Neural progenitor cell (in vitro differentiated cells): ENCODE results near the gene FRRS1L. TPM values are rescaled to one million over a fixed set of nuclear protein-coding genes. Genes with fewer than 3 reads are reported as not detected.

Experiments
- DNase-seq: peaks from one replicate; pipeline ENCODE4 v3.0.0-alpha.2; 2016; ENCODE audit warnings: low spot score
- H2AFZ ChIP-seq: fragments of 200-600 bp; sonication (generic); replicated peaks from 2 replicates; pipeline ENCODE4 v1.6.1; 2016; ENCODE audit warnings: antibody characterized with exemption
- H3F3A ChIP-seq: fragments of 200-600 bp; sonication (generic); 2 replicates; pipeline ENCODE4 v1.6.1; 2016; ENCODE audit warnings: antibody characterized with exemption, low read depth
- H3K27ac ChIP-seq: fragments of 200-600 bp; sonication (generic); 2 replicates; pipeline ENCODE4 v1.5.1; 2016; ENCODE audit warnings: mild to moderate bottlenecking
- H3K27me3 ChIP-seq: fragments of 200-600 bp; sonication (generic); 2 replicates; pipeline ENCODE4 v1.6.1; 2016; ENCODE audit warnings: mild to moderate bottlenecking, moderate library complexity
- H3K36me3 ChIP-seq: fragments of 200-600 bp; sonication (generic); 2 replicates; pipeline ENCODE4 v1.5.1; 2016
- H3K4me1 ChIP-seq: fragments of 200-600 bp; sonication (generic); 2 replicates; pipeline ENCODE4 v1.6.1; 2016; ENCODE audit warnings: mixed run types
- H3K4me2 ChIP-seq: fragments of 200-600 bp; sonication (generic); 2 replicates; pipeline ENCODE4 v1.6.1; 2016
- H3K4me3 ChIP-seq: fragments of 200-600 bp; sonication (generic); 2 replicates; pipeline ENCODE4 v1.5.1; 2016
- H3K79me2 ChIP-seq: fragments of 200-600 bp; sonication (generic); 2 replicates; pipeline ENCODE4 v1.6.1; 2016; ENCODE audit warnings: low read depth
- H3K9ac ChIP-seq: fragments of 200-600 bp; sonication (generic); 2 replicates; pipeline ENCODE4 v1.6.1; 2016
- H3K9me3 ChIP-seq: fragments of 200-600 bp; sonication (generic); 2 replicates; pipeline ENCODE4 v1.5.1; 2016; ENCODE audit warnings: low read depth
- H4K20me1 ChIP-seq: fragments of 200-600 bp; sonication (generic); 2 replicates; pipeline ENCODE4 v1.6.1; 2016; ENCODE audit warnings: low read depth
- H3K27ac Mint-ChIP-seq: 3 replicates; pipeline ENCODE4 v1.8.0; 2021; ENCODE audit warnings: mixed read lengths
- H3K27me3 Mint-ChIP-seq: 2 replicates; pipeline ENCODE4 v1.8.0; 2022; ENCODE audit warnings: low read depth, mild to moderate bottlenecking, inconsistent platforms, moderate library complexity, mixed read lengths; ENCODE audit not compliant: insufficient read depth
- H3K36me3 Mint-ChIP-seq: 3 replicates; pipeline ENCODE4 v1.8.0; 2021; ENCODE audit warnings: mixed read lengths
- H3K4me1 Mint-ChIP-seq: 3 replicates; pipeline ENCODE4 v1.8.0; 2021; ENCODE audit warnings: mixed read lengths
- H3K4me3 Mint-ChIP-seq: 3 replicates; pipeline ENCODE4 v1.8.0; 2021; ENCODE audit warnings: mild to moderate bottlenecking, moderate library complexity, mixed read lengths
- H3K9me3 Mint-ChIP-seq: 3 replicates; pipeline ENCODE4 v1.8.0; 2020; ENCODE audit warnings: mixed read lengths
- EZH2 ChIP-seq: fragments of 200-600 bp; sonication (generic); IDR thresholded peaks from 2 replicates; pipeline ENCODE4 v1.6.1; 2017; ENCODE audit warnings: antibody characterized with exemption, mild to moderate bottlenecking, moderate library complexity
- EZH2phosphoT487 ChIP-seq: fragments of 200-600 bp; sonication (generic); IDR thresholded peaks from 2 replicates; pipeline ENCODE4 v1.6.1; 2017; ENCODE audit warnings: antibody characterized with exemption
- total RNA-seq: library from RNA; depleted of rRNA; stranded (reverse); fragments of >200 nt; gene quantifications from 2 replicates; pipeline ENCODE4 v1.2.3, GENCODE V29; 2015; ENCODE audit warnings: low replicate concordance
- TF ChIP-seq, protein P1 (sequence below): fragments of 200-600 bp; sonication (generic); IDR thresholded peaks from 2 replicates; pipeline ENCODE4 v1.5.1; 2017; ENCODE audit warnings: antibody characterized with exemption, mild to moderate bottlenecking

FRRS1L gene
- total RNA-seq, 1 donor from 2014 or later, result 13.3 TPM

DNA sequence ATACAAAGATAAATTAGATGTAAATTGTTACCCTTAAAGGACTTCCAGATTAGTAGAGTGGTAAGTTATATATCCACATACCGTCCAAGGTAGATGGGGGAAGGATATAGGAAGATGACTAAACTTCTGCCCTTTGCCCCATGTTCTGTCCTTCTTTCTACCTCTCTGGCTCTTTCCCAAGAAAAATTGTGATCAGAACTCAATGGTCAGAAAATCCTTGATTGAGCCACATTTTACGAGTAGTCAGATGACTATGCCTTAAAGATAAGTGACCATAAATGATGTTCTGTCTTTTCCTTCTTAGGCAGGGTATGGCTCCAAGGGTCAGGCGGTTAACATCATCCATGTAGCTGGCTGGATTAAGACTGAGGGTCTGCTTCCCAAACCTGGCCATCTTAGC lies 4.4 kb downstream of the FRRS1L start:
- Mint-ChIP-seq H3K4me1 (peaks cover 20% of the 10 kb centered on the region), H3K27me3 (peaks cover 37% of the 10 kb centered on the region), H3K27ac (no peak overlapping the region), H3K4me3 (no peak overlapping the region), H3K36me3 (peaks cover 7% of the 10 kb centered on the region), H3K9me3 (peaks cover 13% of the 10 kb centered on the region)
- TF ChIP-seq EZH2 (no peak), EZH2phosphoT487 (no peak)
- TF ChIP-seq, protein P1, sequence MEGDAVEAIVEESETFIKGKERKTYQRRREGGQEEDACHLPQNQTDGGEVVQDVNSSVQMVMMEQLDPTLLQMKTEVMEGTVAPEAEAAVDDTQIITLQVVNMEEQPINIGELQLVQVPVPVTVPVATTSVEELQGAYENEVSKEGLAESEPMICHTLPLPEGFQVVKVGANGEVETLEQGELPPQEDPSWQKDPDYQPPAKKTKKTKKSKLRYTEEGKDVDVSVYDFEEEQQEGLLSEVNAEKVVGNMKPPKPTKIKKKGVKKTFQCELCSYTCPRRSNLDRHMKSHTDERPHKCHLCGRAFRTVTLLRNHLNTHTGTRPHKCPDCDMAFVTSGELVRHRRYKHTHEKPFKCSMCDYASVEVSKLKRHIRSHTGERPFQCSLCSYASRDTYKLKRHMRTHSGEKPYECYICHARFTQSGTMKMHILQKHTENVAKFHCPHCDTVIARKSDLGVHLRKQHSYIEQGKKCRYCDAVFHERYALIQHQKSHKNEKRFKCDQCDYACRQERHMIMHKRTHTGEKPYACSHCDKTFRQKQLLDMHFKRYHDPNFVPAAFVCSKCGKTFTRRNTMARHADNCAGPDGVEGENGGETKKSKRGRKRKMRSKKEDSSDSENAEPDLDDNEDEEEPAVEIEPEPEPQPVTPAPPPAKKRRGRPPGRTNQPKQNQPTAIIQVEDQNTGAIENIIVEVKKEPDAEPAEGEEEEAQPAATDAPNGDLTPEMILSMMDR, result no peak
- Histone ChIP-seq H3K4me1 (peaks cover 9% of the 10 kb centered on the region), H2AFZ (no peak overlapping the region), H3K36me3 (no peaks in the 10 kb centered on the region), H4K20me1 (peaks cover 10% of the 10 kb centered on the region), H3K4me2 (no peak overlapping the region), H3K9ac (no peak overlapping the region), H3K27me3 (peaks cover 55% of the 10 kb centered on the region), H3F3A (peaks cover 27% of the 10 kb centered on the region), H3K9me3 (peaks cover 6% of the 10 kb centered on the region), H3K4me3 (no peak overlapping the region), H3K79me2 (no peaks in the 10 kb centered on the region), H3K27ac (no peak overlapping the region)
- DNase-seq, result no peak

GRCh38 chr9:109161471-109161870 lies 5.6 kb downstream of the FRRS1L start:
- peaks cover 9% of the 10 kb centered on the region for H3K4me1 ChIP-seq
- DNase-seq, result no peak
- H3K4me1 Mint-ChIP-seq, result peaks cover 17% of the 10 kb centered on the region
- no peaks in the 10 kb centered on the region for H3K36me3 ChIP-seq
- peaks cover 35% of the 10 kb centered on the region for H3K27me3 Mint-ChIP-seq
- H3K9me3 ChIP-seq, result peaks cover 6% of the 10 kb centered on the region
- no peaks in the 10 kb centered on the region for H3K79me2 ChIP-seq
- peaks cover 7% of the 10 kb centered on the region for H3K36me3 Mint-ChIP-seq
- H3K27ac Mint-ChIP-seq, result no peak overlapping the region
- peaks cover 43% of the 10 kb centered on the region for H3K27me3 ChIP-seq
- no peak overlapping the region for H3K27ac ChIP-seq
- no peak overlapping the region for H3K4me3 Mint-ChIP-seq
- no peak overlapping the region for H3K9ac ChIP-seq
- H3K4me3 ChIP-seq, result no peak overlapping the region
- H3K4me2 ChIP-seq, result no peak overlapping the region
- no peak overlapping the region for H2AFZ ChIP-seq
- H4K20me1 ChIP-seq, result peaks cover 10% of the 10 kb centered on the region
- TF ChIP-seq EZH2 (no peak), EZH2phosphoT487 (no peak)
- TF ChIP-seq, protein P1, result no peak
- peaks cover 18% of the 10 kb centered on the region for H3F3A ChIP-seq
- H3K9me3 Mint-ChIP-seq, result peaks cover 13% of the 10 kb centered on the region

DNA sequence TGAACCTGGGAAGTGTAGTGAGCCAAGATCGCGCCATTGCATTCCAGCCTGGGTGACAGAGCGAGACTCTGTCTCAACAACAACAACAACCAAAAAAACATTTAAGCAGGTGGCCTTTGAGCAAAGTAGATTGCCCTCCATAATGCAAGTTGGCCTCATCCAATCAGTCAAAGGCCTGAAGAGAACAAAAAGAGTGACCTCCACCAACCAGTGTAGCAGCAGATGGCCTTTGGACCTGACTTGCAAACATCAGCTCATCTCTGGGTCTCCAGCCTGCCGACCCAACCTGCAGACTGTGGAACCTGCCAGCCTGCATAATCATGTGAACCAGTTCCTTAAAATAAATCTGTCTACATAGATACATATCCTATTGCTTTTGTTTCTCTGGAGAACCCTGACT lies 7.5 kb downstream of the FRRS1L start:
- Mint-ChIP-seq H3K36me3 (peaks cover 4% of the 10 kb centered on the region), H3K4me1 (peaks cover 3% of the 10 kb centered on the region), H3K27ac (no peak overlapping the region), H3K9me3 (peaks cover 3% of the 10 kb centered on the region), H3K4me3 (no peak overlapping the region), H3K27me3 (peaks cover 22% of the 10 kb centered on the region)
- no peaks in the 10 kb centered on the region for H3K36me3 ChIP-seq
- H3K4me3 ChIP-seq, result no peak overlapping the region
- H3K27me3 ChIP-seq, result peaks cover 28% of the 10 kb centered on the region
- H3F3A ChIP-seq, result no peaks in the 10 kb centered on the region
- no peak overlapping the region for H3K27ac ChIP-seq
- H3K4me1 ChIP-seq, result no peaks in the 10 kb centered on the region
- no peaks in the 10 kb centered on the region for H3K79me2 ChIP-seq
- no peak for TF ChIP-seq EZH2phosphoT487
- no peak for TF ChIP-seq EZH2
- TF ChIP-seq, protein P1, result no peak
- H2AFZ ChIP-seq, result no peak overlapping the region
- H3K9ac ChIP-seq, result no peak overlapping the region
- H3K9me3 ChIP-seq, result no peaks in the 10 kb centered on the region
- H3K4me2 ChIP-seq, result no peak overlapping the region
- no peaks in the 10 kb centered on the region for H4K20me1 ChIP-seq
- no peak for DNase-seq
